IMR-90 (cell line): Measurements from ENCODE around the gene ANK2. TPM values are rescaled to one million over a fixed set of nuclear protein-coding genes. Genes with fewer than 3 reads are reported as not detected.

Source experiments
- ATAC-seq: fragments of 200-7000 bp; cut with Tn5 transposase; 2 replicates; pipeline ENCODE4 v1.9.1; 2020; ENCODE audit warnings: low read depth, mild to moderate bottlenecking, moderate library complexity
- BruUV-seq: library from RNA; stranded (reverse); fragments of 400-500 nt; replicated peaks from 2 replicates; lab custom pipeline; 2021; lab: Mats Ljungman, UMichigan
- CTCF ChIA-PET: fragments of 300-600 bp; formaldehyde crosslinking; extraction: SDS; loops from one replicate; lab custom pipeline; 2021; ENCODE audit warnings: antibody characterized with exemption; lab: Yijun Ruan, JAX
- POLR2A ChIA-PET: fragments of 300-600 bp; sonication (Branson Sonifier 250); formaldehyde crosslinking; loops from one replicate; lab custom pipeline; 2022; ENCODE audit warnings: antibody characterized with exemption; ENCODE audit not compliant: unreplicated experiment; lab: Charles Lee
- DNase-seq: peaks from one replicate; pipeline ENCODE4 v3.0.0; 2013
- H2AFZ ChIP-seq: replicated peaks from 2 replicates; pipeline ENCODE3; 2013; ENCODE audit warnings: low read length, mild to moderate bottlenecking; ENCODE audit not compliant: poor library complexity
- H2AK5ac ChIP-seq: 2 replicates; pipeline ENCODE4 v1.6.1; 2013; ENCODE audit warnings: low read depth, low read length, inconsistent platforms
- H2AK9ac ChIP-seq: replicated peaks from 2 replicates; pipeline ENCODE3; 2013; ENCODE audit warnings: mild to moderate bottlenecking, low read depth, low read length, moderate library complexity; ENCODE audit not compliant: poor library complexity
- H2BK120ac ChIP-seq: 2 replicates; pipeline ENCODE4 v1.6.1; 2013; ENCODE audit warnings: low read depth, low read length, inconsistent platforms
- H2BK15ac ChIP-seq: 3 replicates; pipeline ENCODE4 v1.6.1; 2013; ENCODE audit warnings: low read depth, low read length, inconsistent platforms
- H2BK20ac ChIP-seq: 2 replicates; pipeline ENCODE4 v1.6.1; 2013; ENCODE audit warnings: low read depth, mild to moderate bottlenecking, inconsistent platforms, low read length, moderate library complexity
- H2BK5ac ChIP-seq: 2 replicates; pipeline ENCODE4 v1.6.1; 2013; ENCODE audit warnings: mild to moderate bottlenecking, low read depth, low read length, inconsistent platforms; ENCODE audit not compliant: poor library complexity, severe bottlenecking
- H3K14ac ChIP-seq: replicated peaks from 2 replicates; pipeline ENCODE4 v1.6.1; 2013; ENCODE audit warnings: low read depth, low read length, inconsistent platforms
- H3K18ac ChIP-seq: 2 replicates; pipeline ENCODE4 v1.6.1; 2013; ENCODE audit warnings: low read depth, low read length, control low read depth
- H3K23ac ChIP-seq: 2 replicates; pipeline ENCODE4 v1.6.1; 2013; ENCODE audit warnings: low read depth, low read length, inconsistent platforms
- H3K27ac ChIP-seq: 2 replicates; pipeline ENCODE4 v1.5.1; 2013; ENCODE audit warnings: mild to moderate bottlenecking, control low read depth, low read length; ENCODE audit not compliant: insufficient read depth
- H3K27me3 ChIP-seq: 2 replicates; pipeline ENCODE4 v1.6.1; 2013; ENCODE audit warnings: low read length; ENCODE audit not compliant: control insufficient read depth, insufficient read depth
- H3K36me3 ChIP-seq: 2 replicates; pipeline ENCODE4 v1.6.1; 2013; ENCODE audit warnings: low read length, mixed read lengths; ENCODE audit not compliant: control insufficient read depth, insufficient read depth
- H3K4ac ChIP-seq: 2 replicates; pipeline ENCODE4 v1.6.1; 2013; ENCODE audit warnings: low read depth, low read length, inconsistent platforms
- H3K4me1 ChIP-seq: 2 replicates; pipeline ENCODE4 v1.6.1; 2013; ENCODE audit warnings: low read length, mixed read lengths; ENCODE audit not compliant: control insufficient read depth, insufficient read depth
- H3K4me2 ChIP-seq: 2 replicates; pipeline ENCODE4 v1.6.1; 2013; ENCODE audit warnings: low read depth, mild to moderate bottlenecking, control low read depth, low read length, moderate library complexity
- H3K4me3 ChIP-seq: 2 replicates; pipeline ENCODE4 v1.5.1; 2013; ENCODE audit warnings: low read depth, mild to moderate bottlenecking, control low read depth, low read length, moderate library complexity; ENCODE audit not compliant: insufficient read depth
- H3K56ac ChIP-seq: 2 replicates; pipeline ENCODE4 v1.6.1; 2013; ENCODE audit warnings: low read length, inconsistent platforms; ENCODE audit not compliant: insufficient read depth; ENCODE audit errors: extremely low read depth
- H3K79me1 ChIP-seq, 2 experiments: 2 replicates each; pipeline ENCODE4 v1.6.1; 2013; ENCODE audit warnings: low read length in 2 of 2, inconsistent platforms in 1 of 2, low read depth in 1 of 2
- H3K9ac ChIP-seq: 2 replicates; pipeline ENCODE4 v1.6.1; 2013; ENCODE audit warnings: low read depth, low read length, control low read depth
- H3K9me1 ChIP-seq: 2 replicates; pipeline ENCODE4 v1.6.1; 2013; ENCODE audit warnings: low read length, inconsistent platforms; ENCODE audit not compliant: insufficient read depth
- H3K9me3 ChIP-seq: 2 replicates; pipeline ENCODE4 v1.6.1; 2013; ENCODE audit warnings: low read length; ENCODE audit not compliant: control insufficient read depth, insufficient read depth
- H4K20me1 ChIP-seq: 2 replicates; pipeline ENCODE4 v1.6.1; 2013; ENCODE audit warnings: low read length, inconsistent platforms; ENCODE audit not compliant: insufficient read depth
- H4K5ac ChIP-seq: 2 replicates; pipeline ENCODE4 v1.6.1; 2013; ENCODE audit warnings: mild to moderate bottlenecking, low read depth, low read length, control low read depth
- H4K8ac ChIP-seq, 2 experiments: 2 replicates each; pipeline ENCODE4 v1.6.1; 2013; ENCODE audit warnings: low read depth in 2 of 2, low read length in 2 of 2, control low read depth in 1 of 2, inconsistent platforms in 1 of 2
- H4K91ac ChIP-seq: 2 replicates; pipeline ENCODE4 v1.6.1; 2013; ENCODE audit warnings: low read depth, low read length, inconsistent platforms; ENCODE audit not compliant: insufficient read depth
- CHD1 ChIP-seq: IDR thresholded peaks from 2 replicates; pipeline ENCODE4 v1.6.1; 2012; ENCODE audit warnings: low read depth, low read length, improper control_type of control experiment
- MAFK ChIP-seq: IDR thresholded peaks from 2 replicates; pipeline ENCODE4 v1.6.1; 2012; ENCODE audit warnings: low read depth, low read length, improper control_type of control experiment
- RFX5 ChIP-seq: IDR thresholded peaks from 2 replicates; pipeline ENCODE4 v1.8.0; 2012; ENCODE audit warnings: low read depth, mild to moderate bottlenecking, low read length, moderate library complexity
- WGBS, 2 experiments: methylation state at CpG; one replicate each; pipeline versions ENCODE4 v1.1.5 to v1.1.7; 2013; ENCODE audit warnings: missing lambda C conversion rate in 2 of 2; ENCODE audit not compliant: insufficient read length in 1 of 2; ENCODE audit errors: extremely low coverage in 2 of 2; 5-methylcytosine and 5-hydroxymethylcytosine counted together
- dilution Hi-C: fragments of 300-500 bp; cut with HindIII; formaldehyde crosslinking; loops from one replicate; pipeline ENCODE4 v1.14.3; 2018; ENCODE audit warnings: low sequenced_read_pairs; ENCODE audit not compliant: unreplicated experiment
- in situ Hi-C: fragments of 300-500 bp; cut with MboI; formaldehyde crosslinking; loops from 3 replicates; pipeline ENCODE4 v1.14.3; 2019; ENCODE audit warnings: low sequenced_read_pairs, inconsistent platforms, mixed read lengths
- intact Hi-C: fragments of 100-400 bp; cut with micrococcal nuclease; formaldehyde crosslinking; loops from 2 replicates; pipeline ENCODE4 v1.10.0; 2022
- polyA plus RNA-seq, 3 experiments: library from polyadenylated mRNA; depleted of rRNA; stranded (reverse); fragments of >200 nt; gene quantifications; 2 replicates each; pipeline ENCODE4 v1.2.3, GENCODE V29; 2012; ENCODE audit warnings: low replicate concordance in 1 of 3
- total RNA-seq: library from RNA; depleted of rRNA; stranded (reverse); fragments of >200 nt; gene quantifications from 2 replicates; pipeline ENCODE4 v1.2.3, GENCODE V29; 2012

ANK2 gene
- total and polyA plus RNA-seq, 2 of the 4 experiments (the other 2 are of a cell fraction) = 0.82 to 6.6 TPM

DNA sequence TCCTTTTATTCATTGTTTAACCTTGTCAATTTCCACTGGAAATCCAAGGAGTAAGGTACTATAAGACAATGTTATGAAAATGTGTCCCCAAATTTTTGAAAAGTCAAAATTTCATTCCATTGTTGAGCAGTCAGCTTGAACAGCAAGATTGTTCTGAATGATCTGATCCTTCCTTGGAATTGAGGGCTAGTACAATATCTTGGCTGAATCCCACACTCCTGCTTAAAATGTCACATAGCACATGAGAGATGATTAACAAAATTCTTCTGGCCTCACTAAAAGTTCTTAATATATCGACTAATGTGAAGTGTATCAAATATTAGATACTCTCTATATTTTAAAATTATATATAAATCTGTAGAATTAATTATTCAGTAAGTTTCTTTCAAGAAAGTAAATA lies 104.8 kb downstream of the ANK2 start:
- Histone ChIP-seq H3K18ac (no peak overlapping the region), H3K27ac (no peak overlapping the region), H2BK20ac (no peak overlapping the region), H3K4ac (no peak overlapping the region), H3K4me1 (no peaks in the 10 kb centered on the region), H2AK5ac (no peak overlapping the region), H2AK9ac (no peak overlapping the region), H3K79me1 (no peaks in the 10 kb centered on the region), H4K5ac (no peak overlapping the region), H2AFZ (no peak overlapping the region), H3K4me2 (no peak overlapping the region), H3K9ac (no peak overlapping the region), H4K20me1 (no peaks in the 10 kb centered on the region), H4K91ac (no peak overlapping the region), H4K8ac (no peak overlapping the region), H3K4me3 (no peak overlapping the region), H3K9me1 (no peaks in the 10 kb centered on the region), H3K14ac (no peak overlapping the region), H3K9me3 (no peaks in the 10 kb centered on the region), H3K36me3 (no peaks in the 10 kb centered on the region), H2BK5ac (no peak overlapping the region), H3K23ac (no peak overlapping the region), H2BK15ac (no peak overlapping the region), H2BK120ac (no peak overlapping the region), H3K56ac (no peak overlapping the region), H3K27me3 (no peaks in the 10 kb centered on the region)
- dilution Hi-C loops = no loop called here
- ATAC-seq (no peak), DNase-seq (no peak)
- no CpG with 5 or more reads among the region's 1 CpG for WGBS, 2 experiments
- in situ Hi-C loops = no loop called here
- intact Hi-C loops = no loop called here
- no peak for TF ChIP-seq RFX5
- no peak for TF ChIP-seq MAFK
- no peak for TF ChIP-seq CHD1
- no TSS peak for BruUV-seq
- ChIA-PET POLR2A (no interaction called here), CTCF (no interaction called here)
